Measurements from ENCODE around the gene ZNF430. TPM values are rescaled to one million over a fixed set of nuclear protein-coding genes. Genes with fewer than 3 reads are reported as not detected.

Gene ZNF430
- 36.9 TPM for total RNA-seq

DNA sequence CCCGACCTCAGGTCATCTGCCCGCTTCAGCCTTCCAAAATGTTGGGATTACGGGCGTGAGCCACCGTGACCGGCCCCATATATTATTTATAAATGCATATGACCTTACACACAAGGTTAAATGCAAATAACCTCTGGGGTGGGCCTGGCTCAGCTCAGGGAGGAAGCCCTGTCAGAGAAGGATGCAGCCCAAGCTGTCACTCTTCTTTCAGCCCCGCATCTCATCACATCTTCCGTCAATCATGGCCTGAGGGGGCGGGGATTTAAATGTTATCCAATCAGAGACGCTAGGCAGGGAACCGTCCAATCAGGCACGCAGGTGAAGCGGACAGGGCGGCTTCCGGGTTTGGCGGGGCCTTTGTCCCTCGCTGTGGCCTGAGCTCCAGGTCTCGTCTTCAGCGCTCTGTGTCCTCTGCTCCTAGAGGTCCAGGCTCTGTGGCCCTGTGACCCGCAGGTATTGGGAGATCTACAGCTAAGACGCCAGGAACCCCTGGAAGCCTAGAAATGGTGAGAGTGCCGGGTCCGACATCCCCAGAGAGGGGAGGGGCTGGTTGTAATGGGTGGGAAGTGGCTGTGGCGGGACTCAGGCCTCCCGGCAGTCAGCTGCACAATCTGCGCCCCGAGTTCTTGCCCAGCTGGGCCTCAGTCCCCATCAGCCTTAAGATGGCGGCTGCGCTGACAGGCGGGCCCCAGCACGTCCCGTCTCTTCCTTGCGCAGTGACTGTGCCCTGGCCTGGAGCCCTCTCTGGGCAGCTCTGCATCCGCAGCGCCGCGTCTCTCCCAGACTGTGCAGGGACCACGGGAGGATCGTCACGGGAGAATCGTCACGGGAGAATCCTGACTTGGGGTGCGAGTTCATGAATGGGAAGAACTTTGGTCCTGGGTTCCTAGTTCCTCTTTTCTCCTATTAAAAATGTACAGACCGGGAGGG is at the start of gene ZNF430:
ZNF430 (plus strand) TSS at position 360 of the 930 bp plus-strand sequence; CDS start at position 504, 144 bp downstream.

DNA sequence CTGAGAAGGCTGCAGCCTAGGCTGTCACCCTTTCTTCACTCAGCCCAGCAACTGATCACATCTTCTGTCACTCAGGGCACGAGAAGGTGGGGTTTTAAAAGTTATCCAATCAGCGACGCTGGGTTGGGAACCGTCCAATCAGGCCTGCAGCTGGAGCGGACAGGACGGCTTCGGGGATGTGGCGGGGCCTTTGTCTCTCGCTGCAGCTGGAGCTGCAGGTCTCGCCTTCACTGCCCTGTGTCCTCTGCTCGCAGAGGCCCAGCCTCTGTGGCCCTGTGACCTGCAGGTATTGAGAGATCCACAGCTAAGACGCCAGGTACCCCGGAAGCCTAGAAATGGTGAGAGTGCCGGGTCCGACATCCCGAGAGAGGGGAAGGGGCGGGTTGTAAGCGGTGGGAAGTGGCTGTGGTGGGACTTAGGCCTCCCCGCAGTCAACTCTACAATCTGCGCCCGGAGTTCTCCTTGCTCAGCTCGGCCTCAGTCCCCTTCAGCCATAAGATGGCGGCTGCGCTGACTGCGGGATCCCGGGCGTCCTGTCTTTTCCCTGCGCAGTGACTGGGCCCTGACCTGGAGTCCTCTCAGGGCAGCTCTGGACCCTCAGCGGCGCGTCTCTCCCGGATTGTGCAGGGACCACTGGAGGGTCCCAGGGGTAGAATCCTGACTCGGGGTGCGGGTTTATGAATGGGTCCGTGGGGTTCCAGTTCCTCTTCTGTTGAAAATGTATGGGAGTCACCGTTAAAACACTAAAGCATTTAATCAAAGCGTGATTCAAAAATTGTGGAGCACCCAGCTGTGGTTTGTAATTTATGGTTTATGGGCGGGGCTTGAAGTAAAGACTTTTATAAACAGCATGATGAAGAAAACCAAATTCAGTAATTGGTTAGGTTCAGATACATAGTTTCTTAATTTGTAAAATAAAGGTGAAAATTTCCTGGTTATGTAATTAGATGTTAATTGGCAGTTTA is 61.8 kb downstream of the ZNF430 start, which contains the start of gene ZNF714:
ZNF714 (plus strand) TSS at position 193 of the 965 bp plus-strand sequence. CDS start 16,066 bp downstream, outside the sequence.

Small RNA genes lying within 50 kb of the gene (small RNA-seq; reads per million reads assigned to genes)
- gene AC008739.3 (ENCODE audit: low replicate concordance): not detected

Other genes starting within 250 kb of the ZNF430 start
- 76.4 TPM for gene ZNF66, start 244.4 kb upstream of the ZNF430 start, total RNA-seq
- 34.4 TPM for gene ZNF85, start 97.4 kb upstream of the ZNF430 start, total RNA-seq
- 62.0 TPM for gene ZNF714, start 61.5 kb downstream of the ZNF430 start, total RNA-seq
- gene ZNF431, start 121.4 kb downstream of the ZNF430 start, total RNA-seq: 27.5 TPM